Globus pallidus (tissue), 1 donor: Measurements from ENCODE around the gene KRTAP5-6.
"Not testable (repeated sequence)": the region's sequence is repeated elsewhere in the genome, so short reads cannot be mapped to it uniquely, and the experiment has no call there.

Source experiments
- DNase-seq: peaks from one replicate; pipeline ENCODE4 v3.0.0-alpha.2; 2015; ENCODE audit warnings: low spot score

KRTAP5-6 gene

DNA sequence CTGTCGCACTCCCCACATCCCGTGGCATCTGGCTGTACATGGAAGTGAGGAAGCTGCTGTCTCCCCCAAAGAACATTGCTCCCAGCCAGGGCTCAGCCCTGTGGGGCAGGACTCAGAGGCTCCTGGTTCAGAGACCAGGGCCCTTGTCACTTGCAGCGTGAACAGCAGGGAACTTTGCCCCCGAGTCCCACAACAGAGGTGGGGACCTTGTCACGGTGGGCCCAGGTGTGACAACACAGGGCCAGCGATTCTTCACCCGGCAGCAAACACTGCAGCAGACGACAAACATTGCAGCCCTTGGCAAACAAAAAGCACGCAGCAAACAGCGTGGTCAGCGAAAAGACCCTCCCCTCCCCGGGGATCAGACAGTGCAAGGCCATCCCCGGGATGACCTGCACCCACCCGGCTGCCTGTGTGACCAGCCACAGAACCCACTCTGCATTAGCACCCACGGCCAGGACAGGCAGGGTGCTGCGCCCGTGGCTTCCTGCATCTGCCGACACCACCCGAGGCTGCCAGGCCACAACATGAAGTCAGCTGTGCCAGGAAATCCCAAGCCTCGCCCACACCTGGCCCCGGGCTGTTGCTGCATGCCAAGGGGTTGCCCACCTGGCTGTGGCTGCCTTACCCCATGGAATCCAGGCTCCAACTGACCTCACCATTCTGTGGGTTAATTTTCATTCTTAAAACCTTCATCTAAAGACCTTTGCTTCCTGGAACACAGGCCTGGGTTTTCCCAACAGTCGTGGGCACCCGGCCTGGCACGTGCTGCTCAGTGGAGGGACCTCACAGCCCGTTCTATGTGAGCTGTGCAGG, 35.3 kb upstream of the KRTAP5-6 start:
- not testable (repeated sequence) for DNase-seq

DNA sequence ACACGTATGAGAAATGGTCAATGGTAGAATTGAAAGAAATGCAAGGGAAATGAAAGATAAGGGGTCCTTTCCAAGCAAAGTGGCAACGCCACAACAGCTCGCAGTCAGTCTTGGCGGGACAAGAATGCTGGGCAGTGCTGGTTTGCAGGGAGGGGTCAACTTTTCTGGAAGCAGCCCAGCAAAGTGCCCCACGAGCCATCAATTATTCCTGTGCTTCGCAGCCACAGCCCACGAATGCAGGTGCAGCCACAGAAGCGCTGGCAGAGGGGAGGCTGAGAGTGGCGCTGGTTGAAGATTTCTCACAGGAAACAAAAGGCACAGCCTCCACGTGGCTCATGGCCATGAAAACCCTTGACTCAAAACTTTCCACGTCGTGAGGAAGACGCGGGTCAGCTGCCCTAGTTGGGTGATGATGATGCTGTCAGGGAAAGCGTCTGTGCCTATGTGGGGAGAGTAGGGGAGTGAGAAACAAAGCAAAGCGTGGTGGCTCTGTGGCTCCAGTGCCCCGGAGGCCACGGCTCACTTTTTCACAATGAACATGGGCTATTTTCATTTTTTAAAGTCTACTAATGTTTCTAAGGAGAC, 34.2 kb upstream of the KRTAP5-6 start:
- not testable (repeated sequence) for DNase-seq

DNA sequence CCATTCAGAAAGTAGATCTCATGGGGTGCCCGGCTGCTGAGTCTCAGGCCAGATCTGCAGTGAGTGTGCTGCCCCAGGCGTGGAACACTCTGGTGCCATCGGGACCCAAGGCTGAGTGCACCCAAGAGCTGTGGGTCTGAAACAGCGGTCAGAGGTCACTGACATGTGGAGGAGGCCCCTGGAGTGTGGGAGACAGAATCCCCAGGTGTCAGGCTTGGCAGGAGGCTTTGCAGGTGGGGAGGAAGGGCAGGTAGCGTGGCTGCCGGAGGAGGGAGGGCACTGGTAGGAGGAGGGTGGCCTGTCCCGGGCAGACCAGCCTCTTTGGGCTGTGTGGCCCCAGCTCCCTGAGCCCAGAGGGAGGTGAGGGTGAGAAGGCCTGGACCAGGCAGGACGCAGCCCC, 31.7 kb upstream of the KRTAP5-6 start:
- no peak for DNase-seq

GRCh38 chr11:1667121-1667850, 29.7 kb upstream of the KRTAP5-6 start:
- DNase-seq = no peak

DNA sequence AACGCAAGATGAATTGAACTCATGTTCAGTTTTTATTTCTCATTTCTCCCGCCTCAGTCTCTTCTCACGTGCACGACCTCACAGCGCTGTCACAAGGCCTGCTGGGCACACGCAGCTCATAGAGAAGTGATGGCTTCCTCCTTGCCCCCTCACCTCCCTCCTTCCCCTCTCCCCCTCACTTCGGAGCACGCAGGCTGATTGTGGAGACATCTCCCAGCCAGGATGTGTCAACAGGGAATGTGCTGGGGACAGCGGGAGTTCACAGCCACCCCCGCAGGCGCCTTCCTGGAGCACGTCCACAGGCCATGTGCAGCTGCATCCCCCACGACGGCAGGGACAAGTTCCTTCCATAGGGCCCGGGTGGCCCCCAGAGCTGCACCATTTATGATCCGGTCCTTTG, 29.1 kb upstream of the KRTAP5-6 start:
- no peak for DNase-seq

- DNase-seq = no peak
Observed at GRCh38 chr11:1668911-1669473, 28.0 kb upstream of the KRTAP5-6 start.

GRCh38 chr11:1669546-1670218, 27.3 kb upstream of the KRTAP5-6 start:
- peak; percentile 52 for DNase-seq

GRCh38 chr11:1670457-1670856, 26.5 kb upstream of the KRTAP5-6 start:
- not testable (repeated sequence) for DNase-seq

DNA sequence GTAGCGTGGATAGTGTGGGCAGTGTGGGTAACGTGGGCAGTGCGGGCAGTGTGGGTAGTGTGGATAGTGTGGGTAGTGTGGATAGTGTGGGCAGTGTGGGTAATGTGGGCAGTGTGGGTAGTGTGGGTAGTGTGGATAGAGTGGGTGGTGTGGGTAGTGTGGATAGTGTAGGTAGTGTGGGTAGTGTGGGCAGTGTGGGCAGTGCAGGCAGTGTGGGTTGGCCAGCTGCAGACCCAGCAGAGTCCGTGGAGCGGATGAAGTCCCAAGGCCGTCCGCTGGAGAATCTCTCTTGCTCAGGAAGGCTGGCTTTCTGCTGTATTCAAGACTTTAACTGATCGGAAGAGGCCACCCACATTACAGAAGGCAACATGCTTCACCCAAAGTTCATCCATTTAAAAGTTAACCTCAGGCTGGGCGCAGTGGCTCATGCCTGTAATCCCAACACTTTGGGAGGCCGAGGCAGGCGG, 26.1 kb upstream of the KRTAP5-6 start:
- DNase-seq = no peak

- no peak for DNase-seq
Observed at GRCh38 chr11:1671658-1672057, 25.3 kb upstream of the KRTAP5-6 start.

DNA sequence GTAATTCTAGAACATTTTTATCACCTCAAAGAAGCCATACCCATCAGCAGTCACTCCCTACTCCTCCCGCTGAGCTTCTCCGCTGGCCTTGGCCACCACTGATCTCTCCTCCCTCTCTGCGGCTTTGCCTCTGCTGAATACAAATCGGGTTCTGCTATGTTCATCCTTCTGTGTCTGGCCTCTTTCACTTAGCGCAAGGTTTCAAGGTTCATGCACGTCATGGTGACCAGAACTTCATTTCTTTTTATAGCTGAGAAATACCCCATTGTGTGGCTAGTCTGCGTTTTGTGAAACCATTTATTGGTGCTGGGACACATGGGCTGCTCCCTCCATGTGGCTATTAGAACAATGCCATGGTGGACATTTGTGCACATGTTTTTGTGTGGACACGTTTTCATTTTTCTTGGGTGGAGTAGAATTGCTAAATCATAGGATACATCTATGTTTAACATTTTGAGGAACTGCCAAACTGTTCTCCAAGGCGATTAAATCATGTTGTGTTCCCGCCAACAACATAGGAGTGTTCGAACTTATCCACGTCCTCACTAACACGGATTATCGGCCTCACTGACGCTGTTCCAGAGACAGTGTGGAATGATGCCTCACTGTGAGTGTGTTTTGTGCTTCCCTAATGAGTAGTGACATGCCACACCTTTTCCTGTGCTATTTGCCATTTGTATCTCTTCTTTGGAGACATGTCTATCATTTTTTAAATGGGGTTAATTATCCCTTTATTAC, 24.2 kb upstream of the KRTAP5-6 start:
- DNase-seq = no peak

- DNase-seq = no peak
Observed at GRCh38 chr11:1673446-1674172, 23.4 kb upstream of the KRTAP5-6 start.

- no peak for DNase-seq
Observed at GRCh38 chr11:1674173-1675131, 22.5 kb upstream of the KRTAP5-6 start.

DNA sequence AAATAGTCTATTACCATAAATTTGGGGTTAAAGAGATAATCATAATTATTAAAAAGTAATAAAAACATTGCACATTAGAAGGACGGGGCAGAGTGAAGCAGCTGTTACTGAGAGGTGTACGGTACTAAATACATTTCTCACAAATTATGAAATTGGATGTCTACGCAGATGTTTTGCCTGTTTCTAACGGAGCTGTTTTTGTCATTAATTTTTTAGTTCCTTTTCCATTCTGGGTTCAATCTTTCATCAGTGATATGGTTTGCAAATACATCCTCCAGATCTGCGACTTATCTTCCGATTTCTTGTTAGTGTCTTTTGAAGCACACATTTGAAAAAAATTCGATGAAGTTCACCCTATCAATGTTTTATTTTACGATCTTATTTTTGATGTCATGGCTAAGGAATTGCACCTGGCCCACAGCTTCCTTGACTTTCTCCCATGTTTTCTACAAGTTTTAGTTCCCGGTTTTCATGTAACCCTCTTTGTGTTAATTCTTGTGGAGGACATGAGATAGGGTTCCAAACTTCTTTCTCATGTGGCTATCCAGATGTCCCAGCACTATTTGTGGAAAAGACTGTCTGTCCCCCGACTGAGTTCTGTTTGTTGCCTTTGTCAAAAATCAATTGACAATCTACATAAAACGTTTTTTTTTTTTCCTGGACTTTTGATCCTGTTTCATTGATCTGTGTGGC, 21.3 kb upstream of the KRTAP5-6 start:
- DNase-seq = no peak

DNA sequence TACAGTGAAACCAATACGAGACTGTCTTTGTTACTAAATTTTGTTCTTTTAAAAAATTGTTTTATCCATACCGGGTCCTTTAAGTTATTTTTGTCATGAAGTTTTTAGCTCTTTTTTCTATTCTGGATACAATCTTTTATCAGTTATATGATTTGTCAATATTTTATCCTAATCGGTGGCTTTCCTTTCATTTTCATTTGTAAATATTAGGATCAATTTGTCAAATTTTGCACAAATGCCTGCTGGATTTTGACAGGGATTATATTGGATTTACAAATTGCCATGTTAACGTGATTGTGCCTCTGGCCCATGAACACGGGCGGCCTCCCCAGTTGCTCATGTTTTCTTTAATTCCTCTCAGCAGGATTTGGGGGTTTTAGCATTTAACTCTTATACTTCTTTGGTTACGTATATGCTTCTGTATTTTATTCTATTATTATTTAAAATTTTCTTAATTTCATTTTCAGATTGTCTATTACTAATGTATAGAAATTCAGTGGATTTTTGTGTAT, 20.7 kb upstream of the KRTAP5-6 start:
- no peak for DNase-seq

GRCh38 chr11:1679881-1680280, 17.1 kb upstream of the KRTAP5-6 start:
- no peak for DNase-seq

GRCh38 chr11:1682225-1682905, 14.6 kb upstream of the KRTAP5-6 start:
- DNase-seq = no peak

DNA sequence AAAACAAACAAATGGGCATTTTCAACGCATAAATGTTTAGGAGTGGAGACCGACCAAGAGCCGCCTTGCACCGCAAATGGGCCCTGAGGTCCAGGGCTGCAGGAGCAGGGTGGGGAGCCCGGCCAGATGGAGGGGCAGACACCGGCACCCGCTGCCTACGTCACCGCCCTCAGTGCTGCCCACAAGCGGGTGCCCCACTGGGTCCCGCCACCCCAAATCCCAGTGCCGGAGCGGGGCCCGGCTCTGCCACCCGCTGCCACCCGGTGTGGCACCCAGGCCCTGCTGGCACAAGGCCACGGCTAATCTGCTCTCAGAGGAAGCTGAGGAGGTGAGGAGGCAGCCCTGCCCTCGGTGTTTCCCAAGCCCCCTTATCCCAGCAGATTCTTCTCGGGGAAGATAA, 13.8 kb upstream of the KRTAP5-6 start:
- not testable (repeated sequence) for DNase-seq
